K562 (cell line): Measurements from ENCODE around the gene IFITM2. TPM values are rescaled to one million over a fixed set of nuclear protein-coding genes. Genes with fewer than 3 reads are reported as not detected.

Experiments
- ARID1B ChIP-seq: fragments of 450-650 bp; IDR thresholded peaks from 2 replicates; pipeline ENCODE4 v1.6.1; 2016; ENCODE audit warnings: antibody characterized with exemption, mild to moderate bottlenecking, inconsistent platforms
- ASH1L ChIP-seq: fragments of 450-650 bp; IDR thresholded peaks from 2 replicates; pipeline ENCODE4 v1.6.1; 2018; ENCODE audit warnings: borderline replicate concordance, mild to moderate bottlenecking, low read depth; ENCODE audit not compliant: partially characterized antibody
- CBFA2T3 ChIP-seq: fragments of 450-650 bp; IDR thresholded peaks from 2 replicates; pipeline ENCODE4 v1.6.1; 2017
- CXXC5 ChIP-seq: fragments of 250-450 bp; sonication (Bioruptor Pico); IDR thresholded peaks from 2 replicates; pipeline ENCODE4 v1.8.0; 2022; ENCODE audit warnings: inconsistent platforms, mild to moderate bottlenecking, moderate library complexity
- DLX4 ChIP-seq: fragments of 250-450 bp; sonication (Bioruptor Pico); IDR thresholded peaks from 2 replicates; pipeline ENCODE4 v1.6.1; 2021; ENCODE audit warnings: mild to moderate bottlenecking
- E2F5 ChIP-seq: sonication (generic); formaldehyde crosslinking; IDR thresholded peaks from 2 replicates; pipeline ENCODE4 v1.8.0; 2022; ENCODE audit warnings: mild to moderate bottlenecking, missing genetic modification reagents
- FOSL1 ChIP-seq: fragments of 200-800 bp; sonication (Bioruptor generic); conservative IDR thresholded peaks from 2 replicates; pipeline ENCODE4 v1.6.1; 2016; ENCODE audit warnings: missing genetic modification characterization, missing compliant biosample characterization
- GABPB1 ChIP-seq: sonication (generic); formaldehyde crosslinking; IDR thresholded peaks from 2 replicates; pipeline ENCODE4 v1.8.0; 2022; ENCODE audit warnings: mild to moderate bottlenecking, missing genetic modification reagents
- KDM2B ChIP-seq: fragments of 250-450 bp; sonication (Bioruptor Pico); IDR thresholded peaks from 2 replicates; pipeline ENCODE4 v1.8.0; 2021; ENCODE audit warnings: mild to moderate bottlenecking, moderate library complexity
- MCM7 ChIP-seq, 2 experiments: fragments of 450-650 bp; IDR thresholded peaks; 2 replicates each; pipeline ENCODE4 v1.6.1; 2016 to 2018
- NFIC ChIP-seq: fragments of 450-650 bp; IDR thresholded peaks from 2 replicates; pipeline ENCODE4 v1.6.1; 2017; ENCODE audit warnings: mild to moderate bottlenecking, inconsistent platforms
- PHF21A ChIP-seq: fragments of 450-650 bp; IDR thresholded peaks from 2 replicates; pipeline ENCODE4 v1.6.1; 2017; ENCODE audit warnings: low read depth, borderline replicate concordance
- POLR2B ChIP-seq: fragments of 450-650 bp; IDR thresholded peaks from 2 replicates; pipeline ENCODE4 v1.6.1; 2018; ENCODE audit warnings: low read depth; ENCODE audit not compliant: partially characterized antibody
- RBFOX2 ChIP-seq: fragments of 200-400 bp; formaldehyde crosslinking; IDR thresholded peaks from 2 replicates; pipeline ENCODE4 v1.6.1; 2017; ENCODE audit warnings: low read depth, mild to moderate bottlenecking, low read length, moderate library complexity
- RBM34 ChIP-seq: fragments of 200-400 bp; formaldehyde crosslinking; IDR thresholded peaks from 2 replicates; pipeline ENCODE4 v1.6.1; 2018; ENCODE audit warnings: low read length, borderline replicate concordance; ENCODE audit not compliant: insufficient read depth
- RNF2 ChIP-seq: sonication (generic); IDR thresholded peaks from 2 replicates; pipeline ENCODE4 v1.6.1; 2016
- SIN3A ChIP-seq, 2 experiments: fragments of 150-350 bp in 1 of 2; IDR thresholded peaks; 2 replicates each; pipeline ENCODE4 v1.6.1; 2011 to 2016; ENCODE audit warnings: borderline replicate concordance in 2 of 2, low read depth in 2 of 2, low read length in 2 of 2, mild to moderate bottlenecking in 2 of 2, moderate library complexity in 2 of 2; ENCODE audit not compliant: control insufficient read depth in 1 of 2
- SMAD1 ChIP-seq: fragments of 150-350 bp; IDR thresholded peaks from 2 replicates; pipeline ENCODE4 v1.6.1; 2014; ENCODE audit warnings: low read length, low read depth; ENCODE audit not compliant: partially characterized antibody
- SRSF3 ChIP-seq: fragments of 200-400 bp; formaldehyde crosslinking; IDR thresholded peaks from 2 replicates; pipeline ENCODE4 v1.6.1; 2016; ENCODE audit warnings: mild to moderate bottlenecking, low read length, moderate library complexity; ENCODE audit not compliant: insufficient read depth
- TARDBP ChIP-seq: fragments of 450-650 bp; IDR thresholded peaks from 2 replicates; pipeline ENCODE4 v1.6.1; 2016
- TCF15 ChIP-seq: fragments of 250-450 bp; sonication (Bioruptor Pico); IDR thresholded peaks from 2 replicates; pipeline ENCODE4 v1.8.0; 2022; ENCODE audit warnings: moderate library complexity, mild to moderate bottlenecking, inconsistent platforms
- ZBTB5 ChIP-seq: fragments of 450-650 bp; IDR thresholded peaks from 2 replicates; pipeline ENCODE4 v1.6.1; 2017; ENCODE audit warnings: antibody characterized with exemption
- ZNF174 ChIP-seq: fragments of 250-450 bp; sonication (Bioruptor Pico); IDR thresholded peaks from 2 replicates; pipeline ENCODE4 v1.4.0; 2020; ENCODE audit warnings: mild to moderate bottlenecking
- ZNF274 ChIP-seq: IDR thresholded peaks from 2 replicates; pipeline ENCODE4 v1.6.1; 2011; ENCODE audit warnings: low read depth, mild to moderate bottlenecking, low read length, moderate library complexity, borderline replicate concordance
- ZNF316 ChIP-seq: fragments of 450-650 bp; IDR thresholded peaks from 2 replicates; pipeline ENCODE4 v1.6.1; 2016
- ZNF347 ChIP-seq: fragments of 450-650 bp; formaldehyde crosslinking; IDR thresholded peaks from 2 replicates; pipeline ENCODE4 v1.4.0; 2020; ENCODE audit warnings: low read depth, mild to moderate bottlenecking, moderate library complexity
- ZZZ3 ChIP-seq: fragments of 450-650 bp; IDR thresholded peaks from 2 replicates; pipeline ENCODE4 v1.6.1; 2016; ENCODE audit warnings: antibody characterized with exemption, mild to moderate bottlenecking, moderate library complexity
- polyA plus RNA-seq, 8 experiments: library from polyadenylated mRNA; depleted of rRNA in 4 of 8; stranded (reverse) in 5 of 8; unstranded in 3 of 8; fragments of >200 nt; fragmentation: Nextera tagmentation in 2 of 8; fragmentation: Illumina TruSeq in 1 of 8; extraction: Ambion mirVana in 2 of 8; extraction: Trizol in 1 of 8; gene quantifications; 2 replicates each; pipeline versions ENCODE4 v1.2.1 to v1.2.3, GENCODE V29; 2011 to 2014; ENCODE audit warnings: inconsistent platforms in 1 of 8, missing spikeins in 1 of 8
- total RNA-seq, 7 experiments: library from RNA; depleted of rRNA in 6 of 7; stranded (reverse); fragments of >200 nt in 6 of 7; fragmentation: Illumina TruSeq in 2 of 7; extraction: Trizol in 2 of 7; gene quantifications; 2 replicates each; pipeline versions ENCODE4 v1.2.1 to v1.2.3, GENCODE V29; 2011 to 2021; ENCODE audit warnings: low replicate concordance in 1 of 7

Gene IFITM2
- total and polyA plus RNA-seq, 9 of the 15 experiments (the other 6 are each of a cell fraction or from before 2014, with no cell fraction given) = 52.8 to 4,872 (median 356) TPM

- TF ChIP-seq SRSF3 (peak; percentile 17; the same call in 1 of the 2 replicates), CBFA2T3 (no peak), ZNF316 (no peak), KDM2B (CRISPR knock-in tag) (no peak), FOSL1 (tag) (no peak), ASH1L (no peak), CXXC5 (peak; percentile 69), SMAD1 (no peak), DLX4 (CRISPR knock-in tag) (no peak), ZNF347 (CRISPR knock-in tag) (no peak), RNF2 (peak; percentile 46; the same call in 1 of the 2 replicates), ZNF174 (CRISPR knock-in tag) (no peak), MCM7 (IDR thresholded peaks at IDR 0.05) (no peak), NFIC (0 out of 2 replicates have a peak, but pooled peaks have one; percentile 8), ZZZ3 (no peak), RBFOX2 (peak; percentile 81), GABPB1 (no peak; the same call in 1 of the 2 replicates), ZBTB5 (no peak), SIN3A (IDR thresholded peaks at IDR 0.05; ENCODE audit: borderline replicate concordance in 2 of 2, control insufficient read depth in 1 of 2, low read depth in 2 of 2, low read length in 2 of 2) (peak in 1 of 2 experiments; percentile 12; a peak in 1 of 4 replicates), PHF21A (no peak), ARID1B (no peak), TCF15 (no peak), RBM34 (no peak), E2F5 (CRISPR knock-in tag) (no peak), TARDBP (no peak), POLR2B (no peak), ZNF274 (no peak)
Observed at GRCh38 chr11:316031-316701, 8.6 kb downstream of the IFITM2 start (continued).
